Measurements from ENCODE around the gene MCTP2.

Gene MCTP2

GRCh38 chr15:94324117-94324826, 92.9 kb downstream of the MCTP2 start:
- Mint-ChIP-seq H3K4me3 (peak overlapping the region in 1 of 3 experiments; percentile 6), H3K9me3 (no peaks in the 10 kb centered on the region), H3K27me3 (ENCODE audit: low read depth) (no peaks in the 10 kb centered on the region), H3K4me1 (no peaks in the 10 kb centered on the region), H3K27ac (peak overlapping the region in 2 of 3 experiments; percentile 9 to 34), H3K36me3 (ENCODE audit: low read depth) (no peaks in the 10 kb centered on the region)
- TF ChIP-seq, protein P1, sequence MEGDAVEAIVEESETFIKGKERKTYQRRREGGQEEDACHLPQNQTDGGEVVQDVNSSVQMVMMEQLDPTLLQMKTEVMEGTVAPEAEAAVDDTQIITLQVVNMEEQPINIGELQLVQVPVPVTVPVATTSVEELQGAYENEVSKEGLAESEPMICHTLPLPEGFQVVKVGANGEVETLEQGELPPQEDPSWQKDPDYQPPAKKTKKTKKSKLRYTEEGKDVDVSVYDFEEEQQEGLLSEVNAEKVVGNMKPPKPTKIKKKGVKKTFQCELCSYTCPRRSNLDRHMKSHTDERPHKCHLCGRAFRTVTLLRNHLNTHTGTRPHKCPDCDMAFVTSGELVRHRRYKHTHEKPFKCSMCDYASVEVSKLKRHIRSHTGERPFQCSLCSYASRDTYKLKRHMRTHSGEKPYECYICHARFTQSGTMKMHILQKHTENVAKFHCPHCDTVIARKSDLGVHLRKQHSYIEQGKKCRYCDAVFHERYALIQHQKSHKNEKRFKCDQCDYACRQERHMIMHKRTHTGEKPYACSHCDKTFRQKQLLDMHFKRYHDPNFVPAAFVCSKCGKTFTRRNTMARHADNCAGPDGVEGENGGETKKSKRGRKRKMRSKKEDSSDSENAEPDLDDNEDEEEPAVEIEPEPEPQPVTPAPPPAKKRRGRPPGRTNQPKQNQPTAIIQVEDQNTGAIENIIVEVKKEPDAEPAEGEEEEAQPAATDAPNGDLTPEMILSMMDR (IDR thresholded peaks at IDR 0.05; ENCODE audit: unreplicated experiment in 3 of 3): peak; percentile 92 to 94 (median 94)

- no peak overlapping the region for H3K27ac Mint-ChIP-seq
- no peak overlapping the region for H3K4me3 Mint-ChIP-seq
- H3K9me3 Mint-ChIP-seq: no peaks in the 10 kb centered on the region
- no peaks in the 10 kb centered on the region for H3K27me3 Mint-ChIP-seq (ENCODE audit: low read depth)
- H3K4me1 Mint-ChIP-seq: no peaks in the 10 kb centered on the region
- H3K36me3 Mint-ChIP-seq (ENCODE audit: low read depth): no peaks in the 10 kb centered on the region
- TF ChIP-seq, protein P1 (IDR thresholded peaks at IDR 0.05; ENCODE audit: unreplicated experiment in 3 of 3): no peak
Observed at GRCh38 chr15:94324835-94325767, 93.7 kb downstream of the MCTP2 start.

DNA sequence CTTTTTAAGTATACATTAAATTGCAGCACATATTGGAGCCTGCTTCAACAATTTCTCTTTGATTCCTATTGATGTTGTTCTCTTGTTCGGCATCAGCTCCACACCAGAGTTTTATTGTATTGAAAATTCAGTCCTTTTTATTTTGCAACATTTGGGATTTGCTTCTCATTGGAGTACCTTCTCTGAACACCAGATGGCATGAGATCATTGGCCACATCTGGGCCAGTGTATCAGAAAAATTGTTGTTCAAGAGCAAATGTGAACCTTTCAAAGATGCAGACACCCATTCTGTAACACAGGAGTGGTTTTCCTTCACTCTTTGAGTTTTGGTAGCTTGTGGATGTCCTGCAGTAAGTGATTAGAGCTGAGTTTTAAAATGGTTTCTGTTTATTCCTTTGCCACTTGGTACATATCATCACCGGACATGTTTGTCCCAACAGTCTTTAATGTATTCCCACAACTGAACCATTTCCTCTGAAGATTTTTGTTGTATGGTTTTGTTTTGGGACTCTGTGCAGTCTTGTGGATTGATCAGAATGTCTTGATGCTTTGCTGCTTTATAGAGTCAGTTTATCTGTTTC, 96.1 kb downstream of the MCTP2 start:
- no peak overlapping the region for H3K4me3 Mint-ChIP-seq
- no peaks in the 10 kb centered on the region for H3K4me1 Mint-ChIP-seq
- peak overlapping the region; percentile 1 to 48 (median 30) for H3K27ac Mint-ChIP-seq
- no peaks in the 10 kb centered on the region for H3K9me3 Mint-ChIP-seq
- no peaks in the 10 kb centered on the region for H3K36me3 Mint-ChIP-seq (ENCODE audit: low read depth)
- peaks cover 8% of the 10 kb centered on the region for H3K27me3 Mint-ChIP-seq (ENCODE audit: low read depth)
- TF ChIP-seq, protein P1 (IDR thresholded peaks at IDR 0.05; ENCODE audit: unreplicated experiment in 3 of 3): peak; percentile 72 to 81 (median 78)

DNA sequence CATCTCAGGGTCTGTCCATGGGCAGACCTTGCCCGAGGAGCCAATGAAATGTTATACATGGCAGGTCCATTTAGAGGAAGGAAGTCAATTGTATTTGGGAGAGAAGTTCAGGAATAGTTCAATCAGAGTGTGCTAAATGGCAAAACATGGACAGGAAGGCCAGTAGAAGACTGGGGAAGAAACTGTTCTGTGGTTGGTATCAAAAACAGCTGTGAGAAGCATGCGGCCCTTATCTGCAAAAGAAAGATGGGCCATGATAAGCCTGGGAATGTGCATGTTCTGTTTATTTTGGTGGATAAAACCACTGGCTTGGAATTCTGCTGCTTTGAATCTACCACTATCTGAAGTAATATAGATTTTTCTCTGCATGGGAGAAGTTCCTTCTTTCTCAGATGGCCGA, 100.4 kb downstream of the MCTP2 start:
- Mint-ChIP-seq H3K27ac (no peak overlapping the region), H3K4me1 (peaks cover 7% of the 10 kb centered on the region), H3K27me3 (ENCODE audit: low read depth) (peaks cover 13% of the 10 kb centered on the region), H3K4me3 (no peak overlapping the region), H3K36me3 (ENCODE audit: low read depth) (no peaks in the 10 kb centered on the region), H3K9me3 (no peaks in the 10 kb centered on the region)
- TF ChIP-seq, protein P1 (IDR thresholded peaks at IDR 0.05; ENCODE audit: unreplicated experiment in 3 of 3): no peak

GRCh38 chr15:94335616-94336015, 104.3 kb downstream of the MCTP2 start:
- Mint-ChIP-seq H3K36me3 (ENCODE audit: low read depth) (no peaks in the 10 kb centered on the region), H3K4me1 (peaks cover 18% of the 10 kb centered on the region), H3K9me3 (no peaks in the 10 kb centered on the region), H3K27ac (peak overlapping the region in 1 of 3 experiments; percentile 78), H3K4me3 (no peak overlapping the region), H3K27me3 (ENCODE audit: low read depth) (peaks cover 22% of the 10 kb centered on the region)
- TF ChIP-seq, protein P1 (IDR thresholded peaks at IDR 0.05; ENCODE audit: unreplicated experiment in 3 of 3): no peak

Measured in nephron (organoid).